ENCODE measurements around the gene POLDIP2.
A peak's percentile ranks its signal among the peaks of the same experiment; 100 is the strongest.

Gene POLDIP2

GRCh38 chr17:28395426-28395825 lies 38.1 kb upstream of the POLDIP2 start:
- no peaks in the 10 kb centered on the region for H3K27me3 Mint-ChIP-seq
- H3K4me3 Mint-ChIP-seq, result no peak overlapping the region
- H3K36me3 Mint-ChIP-seq, result peaks cover 7% of the 10 kb centered on the region
- H3K4me1 Mint-ChIP-seq, result no peaks in the 10 kb centered on the region
- H3K9me3 Mint-ChIP-seq, result no peaks in the 10 kb centered on the region
- no peak overlapping the region for H3K27ac Mint-ChIP-seq

- Mint-ChIP-seq H3K4me1 (no peaks in the 10 kb centered on the region), H3K27me3 (no peaks in the 10 kb centered on the region), H3K36me3 (peaks cover 10% of the 10 kb centered on the region), H3K27ac (no peak overlapping the region), H3K9me3 (no peaks in the 10 kb centered on the region), H3K4me3 (no peak overlapping the region)
Measured at GRCh38 chr17:28394337-28395116, 37.2 kb upstream of the POLDIP2 start.

- Mint-ChIP-seq H3K4me3 (no peak overlapping the region), H3K36me3 (peaks cover 13% of the 10 kb centered on the region), H3K9me3 (no peaks in the 10 kb centered on the region), H3K27ac (no peak overlapping the region), H3K27me3 (no peaks in the 10 kb centered on the region), H3K4me1 (peaks cover 4% of the 10 kb centered on the region)
Measured at GRCh38 chr17:28392491-28392890, 35.2 kb upstream of the POLDIP2 start.

- H3K36me3 Mint-ChIP-seq, result peaks cover 13% of the 10 kb centered on the region
- no peaks in the 10 kb centered on the region for H3K9me3 Mint-ChIP-seq
- no peak overlapping the region for H3K27ac Mint-ChIP-seq
- no peak overlapping the region for H3K4me3 Mint-ChIP-seq
- H3K27me3 Mint-ChIP-seq, result no peaks in the 10 kb centered on the region
- peaks cover 5% of the 10 kb centered on the region for H3K4me1 Mint-ChIP-seq
Measured at GRCh38 chr17:28391401-28391800, 34.1 kb upstream of the POLDIP2 start.

- Mint-ChIP-seq H3K9me3 (no peaks in the 10 kb centered on the region), H3K36me3 (peaks cover 13% of the 10 kb centered on the region), H3K4me3 (no peak overlapping the region), H3K27ac (no peak overlapping the region), H3K27me3 (no peaks in the 10 kb centered on the region), H3K4me1 (peaks cover 5% of the 10 kb centered on the region)
Measured at GRCh38 chr17:28390984-28391383, 33.7 kb upstream of the POLDIP2 start.

GRCh38 chr17:28390563-28390962 lies 33.2 kb upstream of the POLDIP2 start:
- no peaks in the 10 kb centered on the region for H3K27me3 Mint-ChIP-seq
- H3K4me1 Mint-ChIP-seq, result peaks cover 6% of the 10 kb centered on the region
- H3K27ac Mint-ChIP-seq, result no peak overlapping the region
- H3K9me3 Mint-ChIP-seq, result no peaks in the 10 kb centered on the region
- peaks cover 13% of the 10 kb centered on the region for H3K36me3 Mint-ChIP-seq
- H3K4me3 Mint-ChIP-seq, result no peak overlapping the region

- H3K27ac Mint-ChIP-seq, result no peak overlapping the region
- peaks cover 13% of the 10 kb centered on the region for H3K36me3 Mint-ChIP-seq
Measured at GRCh38 chr17:28390141-28390540, 32.8 kb upstream of the POLDIP2 start.

GRCh38 chr17:28388106-28388505 lies 30.8 kb upstream of the POLDIP2 start:
- Mint-ChIP-seq H3K27ac (no peak overlapping the region), H3K36me3 (peaks cover 11% of the 10 kb centered on the region), H3K4me3 (no peak overlapping the region), H3K4me1 (peaks cover 19% of the 10 kb centered on the region), H3K9me3 (no peaks in the 10 kb centered on the region), H3K27me3 (no peaks in the 10 kb centered on the region)

More at GRCh38 chr17:28390141-28390540, 32.8 kb upstream of the POLDIP2 start:
- Mint-ChIP-seq H3K4me1 (peaks cover 10% of the 10 kb centered on the region), H3K9me3 (no peaks in the 10 kb centered on the region), H3K27me3 (no peaks in the 10 kb centered on the region), H3K4me3 (no peak overlapping the region)

GRCh38 chr17:28386391-28386790 lies 29.1 kb upstream of the POLDIP2 start:
- Mint-ChIP-seq H3K9me3 (no peaks in the 10 kb centered on the region), H3K4me3 (no peak overlapping the region), H3K36me3 (peaks cover 10% of the 10 kb centered on the region), H3K27ac (no peak overlapping the region), H3K4me1 (peaks cover 27% of the 10 kb centered on the region), H3K27me3 (no peaks in the 10 kb centered on the region)

- Mint-ChIP-seq H3K36me3 (peaks cover 9% of the 10 kb centered on the region), H3K27me3 (no peaks in the 10 kb centered on the region), H3K4me1 (peaks cover 36% of the 10 kb centered on the region), H3K4me3 (peak overlapping the region; percentile 94), H3K27ac (no peak overlapping the region), H3K9me3 (no peaks in the 10 kb centered on the region)
Measured at GRCh38 chr17:28385406-28385805, 28.1 kb upstream of the POLDIP2 start.

GRCh38 chr17:28385037-28385400 lies 27.7 kb upstream of the POLDIP2 start:
- peaks cover 39% of the 10 kb centered on the region for H3K4me1 Mint-ChIP-seq
- no peaks in the 10 kb centered on the region for H3K27me3 Mint-ChIP-seq
- peaks cover 7% of the 10 kb centered on the region for H3K36me3 Mint-ChIP-seq
- H3K4me3 Mint-ChIP-seq, result peak overlapping the region; percentile 94
- no peak overlapping the region for H3K27ac Mint-ChIP-seq
- no peaks in the 10 kb centered on the region for H3K9me3 Mint-ChIP-seq

- peak overlapping the region; percentile 76 for H3K27ac Mint-ChIP-seq
- no peaks in the 10 kb centered on the region for H3K27me3 Mint-ChIP-seq
- peaks cover 39% of the 10 kb centered on the region for H3K4me1 Mint-ChIP-seq
- no peaks in the 10 kb centered on the region for H3K9me3 Mint-ChIP-seq
- peak overlapping the region; percentile 94 for H3K4me3 Mint-ChIP-seq
- H3K36me3 Mint-ChIP-seq, result peaks cover 7% of the 10 kb centered on the region
Measured at GRCh38 chr17:28384281-28385036, 27.1 kb upstream of the POLDIP2 start.

GRCh38 chr17:28381141-28381825 lies 24.0 kb upstream of the POLDIP2 start:
- H3K4me1 Mint-ChIP-seq, result peaks cover 34% of the 10 kb centered on the region
- no peaks in the 10 kb centered on the region for H3K9me3 Mint-ChIP-seq
- no peak overlapping the region for H3K27ac Mint-ChIP-seq
- H3K36me3 Mint-ChIP-seq, result peaks cover 6% of the 10 kb centered on the region
- peak overlapping the region; percentile 49 for H3K4me3 Mint-ChIP-seq
- H3K27me3 Mint-ChIP-seq, result no peaks in the 10 kb centered on the region

GRCh38 chr17:28379814-28380801 lies 22.8 kb upstream of the POLDIP2 start:
- H3K36me3 Mint-ChIP-seq, result peaks cover 6% of the 10 kb centered on the region
- no peak overlapping the region for H3K4me3 Mint-ChIP-seq
- H3K4me1 Mint-ChIP-seq, result peaks cover 29% of the 10 kb centered on the region
- no peaks in the 10 kb centered on the region for H3K27me3 Mint-ChIP-seq
- H3K9me3 Mint-ChIP-seq, result no peaks in the 10 kb centered on the region
- H3K27ac Mint-ChIP-seq, result no peak overlapping the region

GRCh38 chr17:28372945-28373274 lies 15.6 kb upstream of the POLDIP2 start:
- Mint-ChIP-seq H3K4me3 (peak overlapping the region; percentile 85), H3K9me3 (no peaks in the 10 kb centered on the region), H3K27ac (peak overlapping the region; percentile 68), H3K27me3 (no peaks in the 10 kb centered on the region), H3K36me3 (no peaks in the 10 kb centered on the region), H3K4me1 (peaks cover 21% of the 10 kb centered on the region)

All from activated naive CD4-positive, alpha-beta T cell treated with anti-CD3 and anti-CD28 coated beads, Interleukin-2, amount 50 U/mL, for 24 hours (primary cell).